HL-60/S4 treated with phorbol 12-myristate 13-acetate at 8.2 ng/mL for 4 days and 3 days (cell line): ENCODE results near the gene ZNF136.

ENCODE experiments used
- in situ Hi-C: fragments of 300-500 bp; cut with MboI; formaldehyde crosslinking; loops from 2 replicates; pipeline ENCODE4 v1.15.0; 2022; ENCODE audit warnings: low sequenced_read_pairs

The ZNF136 gene

DNA sequence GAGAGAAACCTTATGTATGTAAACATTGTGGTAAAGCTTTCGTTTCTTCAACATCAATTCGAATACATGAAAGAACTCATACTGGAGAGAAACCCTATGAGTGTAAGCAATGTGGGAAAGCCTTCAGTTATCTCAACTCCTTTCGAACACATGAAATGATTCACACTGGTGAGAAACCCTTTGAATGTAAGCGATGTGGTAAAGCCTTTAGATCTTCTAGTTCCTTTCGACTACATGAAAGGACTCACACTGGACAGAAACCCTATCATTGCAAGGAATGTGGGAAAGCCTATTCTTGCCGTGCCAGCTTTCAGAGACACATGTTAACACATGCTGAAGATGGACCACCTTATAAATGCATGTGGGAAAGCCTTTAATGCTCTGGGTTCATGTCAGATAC, 24.7 kb downstream of the ZNF136 start:
- in situ Hi-C loops = no loop called here

- in situ Hi-C loops = no loop called here
Observed at GRCh38 chr19:12194827-12195731, 32.2 kb downstream of the ZNF136 start.

GRCh38 chr19:12198136-12198535, 35.2 kb downstream of the ZNF136 start:
- in situ Hi-C loops = no loop called here

DNA sequence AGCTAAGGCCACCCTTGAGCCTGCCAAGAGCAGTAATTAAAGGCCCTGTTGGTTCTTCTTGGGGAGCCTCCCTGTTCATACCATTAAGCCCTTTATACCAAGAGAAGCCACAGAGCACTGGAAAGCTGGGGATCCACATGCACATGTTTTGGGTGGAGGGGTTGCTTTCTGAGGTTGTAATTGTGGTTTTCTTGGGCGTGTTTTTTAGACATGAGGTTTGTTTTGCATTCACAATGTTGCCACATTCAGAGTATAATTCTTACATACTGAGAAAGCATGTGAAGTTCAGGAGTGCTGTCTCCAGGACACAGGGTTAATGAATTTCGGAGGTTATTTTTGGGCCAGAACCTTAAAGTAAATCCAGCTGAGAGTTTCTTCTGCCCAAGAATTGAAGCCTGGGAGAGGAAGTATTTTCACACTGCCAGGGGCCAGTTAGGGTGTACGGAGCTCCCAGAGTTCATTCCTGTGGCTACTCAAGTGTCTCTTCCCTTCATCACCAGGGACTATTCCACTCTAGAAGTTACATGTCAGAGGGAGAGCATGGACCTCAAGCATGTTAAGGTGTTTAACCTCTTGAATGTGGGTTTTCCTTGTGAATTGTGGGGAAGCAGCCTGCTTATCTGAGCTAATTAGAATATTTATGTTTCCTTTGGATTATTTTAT, 37.0 kb downstream of the ZNF136 start:
- in situ Hi-C loops = no loop called here

DNA sequence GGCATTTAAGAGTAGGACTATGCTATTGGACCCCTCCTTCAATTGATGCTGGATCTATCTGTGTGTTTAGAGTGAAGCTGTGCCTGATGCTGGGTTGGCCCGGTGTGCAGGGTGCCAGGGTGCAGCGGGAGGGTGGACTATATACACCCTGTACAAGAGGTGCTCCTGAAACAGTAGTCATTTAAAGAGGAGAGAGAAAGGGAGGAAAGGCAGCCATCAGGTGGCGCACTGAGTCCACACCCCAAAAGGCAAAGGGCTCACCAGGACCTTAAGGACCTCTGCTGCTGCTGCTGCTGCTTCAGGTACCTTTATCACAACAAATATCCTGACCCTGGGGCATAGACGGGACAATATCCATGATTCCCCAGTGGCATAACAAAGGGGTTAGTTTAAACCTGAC, 39.4 kb downstream of the ZNF136 start:
- in situ Hi-C loops = no loop called here

- in situ Hi-C loops = no loop called here
Observed at GRCh38 chr19:12205296-12205695, 42.4 kb downstream of the ZNF136 start.

DNA sequence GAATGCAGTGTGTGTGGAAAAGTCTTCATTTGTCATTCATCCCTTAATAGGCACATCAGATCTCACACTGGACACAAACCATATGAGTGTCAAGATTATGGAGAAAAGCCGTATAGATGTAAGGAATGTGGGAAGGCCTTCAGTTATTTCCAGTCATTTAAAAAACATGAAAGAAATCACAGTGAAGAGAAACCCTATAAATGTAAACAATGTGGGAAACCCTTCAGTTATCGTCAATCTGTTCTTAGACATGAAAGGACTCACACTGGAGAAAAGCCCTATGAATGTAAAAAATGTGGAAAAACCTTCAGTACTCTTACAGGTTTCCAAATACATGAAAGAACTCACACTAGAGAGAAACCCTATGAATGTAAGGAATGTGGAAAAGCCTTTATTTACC, 45.3 kb downstream of the ZNF136 start:
- in situ Hi-C loops = no loop called here

GRCh38 chr19:12217332-12217731, 54.4 kb downstream of the ZNF136 start:
- in situ Hi-C loops = no loop called here

DNA sequence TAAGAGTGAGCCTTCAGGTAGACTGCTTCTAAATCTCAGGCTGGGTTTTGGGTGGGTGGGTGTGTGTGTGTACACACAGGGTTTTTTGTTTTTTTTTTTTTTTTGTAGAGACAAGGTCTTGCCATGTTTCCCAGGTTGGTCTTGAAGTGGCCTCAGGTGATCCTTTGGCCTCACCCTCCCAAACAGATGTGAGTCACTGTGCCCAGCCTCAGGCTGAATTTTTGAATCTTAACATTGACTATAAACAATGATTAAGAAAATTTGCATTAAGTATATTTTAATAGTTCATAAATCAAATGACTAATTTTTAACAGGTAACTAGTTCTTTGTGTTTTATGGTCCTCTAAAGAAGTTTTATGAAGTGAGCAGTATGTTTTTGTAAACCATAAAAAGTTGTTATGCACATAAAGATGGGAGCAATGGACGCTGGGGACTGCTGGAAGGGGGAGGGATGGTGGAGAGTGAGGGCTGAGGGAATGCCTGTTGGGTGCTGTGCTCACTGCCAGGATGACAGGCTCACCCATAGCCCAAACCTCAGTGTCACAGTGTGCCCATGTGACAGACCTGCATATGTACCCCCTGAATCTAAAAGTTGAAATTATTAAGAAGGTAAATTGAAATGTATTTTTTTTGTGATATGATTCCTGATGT, 60.2 kb downstream of the ZNF136 start:
- in situ Hi-C loops = no loop called here

DNA sequence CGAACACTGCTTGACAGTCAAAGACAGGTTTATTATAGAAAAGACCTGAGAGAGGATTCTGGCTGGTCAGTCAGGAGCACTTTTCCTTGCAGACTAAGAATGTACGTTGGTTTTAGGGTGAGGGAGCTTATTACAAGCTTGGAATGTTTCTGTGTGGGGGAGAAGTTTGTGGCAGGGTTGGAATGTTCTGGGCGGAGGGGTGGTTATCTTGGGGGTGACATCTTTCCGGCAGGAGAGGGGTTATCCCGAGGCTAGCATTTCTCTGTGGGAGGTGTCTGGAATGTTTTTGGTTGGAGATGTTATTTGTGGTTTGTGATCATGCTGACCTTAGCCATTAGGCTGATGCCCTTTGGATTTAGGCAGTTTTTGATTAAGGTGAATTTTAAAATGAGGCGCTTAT, 61.8 kb downstream of the ZNF136 start:
- in situ Hi-C loops = no loop called here

DNA sequence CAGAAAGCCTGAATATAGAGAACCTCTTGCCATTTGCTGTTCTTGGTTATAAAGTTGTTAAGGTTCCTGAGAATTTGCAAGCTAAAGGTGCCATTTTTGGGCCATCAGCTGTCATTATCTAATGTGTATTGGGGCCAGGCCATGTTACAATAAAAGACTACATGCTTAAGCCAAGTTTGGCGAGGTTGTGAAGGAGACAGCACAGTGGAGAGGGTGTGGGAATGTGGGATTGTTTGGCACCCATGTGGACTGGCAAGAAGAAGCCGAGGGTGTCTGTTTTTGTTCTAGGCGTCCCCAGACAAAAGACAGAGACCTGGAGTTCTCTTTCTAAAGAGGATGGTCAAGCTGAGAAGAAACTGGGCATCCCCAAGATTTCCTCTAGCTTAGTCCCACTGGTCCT, 67.1 kb downstream of the ZNF136 start:
- in situ Hi-C loops = no loop called here

- in situ Hi-C loops = no loop called here
Observed at GRCh38 chr19:12230751-12231733, 68.1 kb downstream of the ZNF136 start.

- in situ Hi-C loops = no loop called here
Observed at GRCh38 chr19:12232961-12233360, 70.1 kb downstream of the ZNF136 start.

DNA sequence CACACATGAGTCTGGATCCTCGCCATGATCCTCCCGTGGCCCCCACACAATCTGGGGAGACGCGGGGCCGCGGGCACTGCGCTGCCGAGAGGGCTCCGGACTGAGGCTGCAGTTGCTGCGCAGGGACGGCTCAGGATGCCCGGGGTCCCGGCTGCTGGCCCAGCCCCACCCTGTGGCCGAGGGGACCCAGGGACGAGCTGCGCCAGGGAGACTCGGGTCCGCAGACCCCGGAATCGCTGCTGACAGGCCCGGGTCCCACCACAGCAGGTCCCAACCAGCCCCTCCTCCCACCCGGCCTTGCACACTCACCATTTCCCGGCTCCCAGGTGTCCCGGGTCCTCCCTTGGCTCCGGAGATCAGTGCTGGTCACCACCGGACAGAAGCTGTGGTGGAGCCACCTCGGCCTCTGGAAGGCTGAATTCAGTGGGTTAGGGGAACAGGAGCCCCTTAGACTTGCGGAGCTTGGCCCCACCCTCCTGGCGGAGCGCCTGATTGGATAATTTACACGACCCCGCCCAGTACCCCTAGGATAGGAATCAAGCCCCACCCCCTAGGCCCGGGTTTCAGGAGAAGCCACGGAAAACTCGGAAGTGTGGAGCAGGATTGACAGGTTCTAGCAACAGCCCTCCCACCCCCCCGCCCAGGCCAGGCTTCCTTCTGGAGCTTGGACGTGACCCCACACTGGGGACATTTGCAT, 74.4 kb downstream of the ZNF136 start:
- in situ Hi-C loops = no loop called here
